PC-9 (cell line): ENCODE measurements around the gene NELL1. TPM values are rescaled to one million over a fixed set of nuclear protein-coding genes. Genes with fewer than 3 reads are reported as not detected.

ENCODE experiments used
- BruUV-seq: library from RNA; stranded (reverse); fragments of 400-500 nt; replicated peaks from 2 replicates; lab custom pipeline; 2021; lab: Mats Ljungman, UMichigan
- CTCF ChIA-PET: fragments of 300-600 bp; sonication (Branson Sonifier 250); formaldehyde crosslinking; loops from one replicate; lab custom pipeline; 2022; ENCODE audit warnings: antibody characterized with exemption; lab: Charles Lee
- POLR2A ChIA-PET: fragments of 300-600 bp; sonication (Branson Sonifier 250); formaldehyde crosslinking; loops from one replicate; lab custom pipeline; 2022; ENCODE audit warnings: antibody characterized with exemption; ENCODE audit not compliant: unreplicated experiment; lab: Charles Lee
- DNase-seq, 2 experiments: peaks; one replicate each; pipeline versions ENCODE4 v3.0.0 to v3.0.0-alpha.2; 2015 to 2022; ENCODE audit warnings: mixed read lengths in 1 of 2
- H2AFZ ChIP-seq: fragments of 200-600 bp; sonication (generic); 2 replicates; pipeline ENCODE4 v1.8.1; 2017; ENCODE audit warnings: antibody characterized with exemption
- H3F3A ChIP-seq: fragments of 200-600 bp; sonication (generic); 2 replicates; pipeline ENCODE4 v1.8.1; 2017; ENCODE audit warnings: antibody characterized with exemption, mild to moderate bottlenecking, low read depth; ENCODE audit not compliant: insufficient read depth
- H3K27ac ChIP-seq: fragments of 200-600 bp; sonication (generic); 2 replicates; pipeline ENCODE4 v1.6.1; 2016; ENCODE audit warnings: mixed run types
- H3K27me3 ChIP-seq: fragments of 200-600 bp; sonication (generic); 2 replicates; pipeline ENCODE4 v1.6.1; 2016; ENCODE audit warnings: low read depth, mixed run types; ENCODE audit not compliant: insufficient read depth
- H3K36me3 ChIP-seq: fragments of 200-600 bp; sonication (generic); 2 replicates; pipeline ENCODE4 v1.6.1; 2016; ENCODE audit warnings: low read depth, mixed run types
- H3K4me1 ChIP-seq: fragments of 200-600 bp; sonication (generic); replicated peaks from 2 replicates; pipeline ENCODE4 v1.6.1; 2016; ENCODE audit warnings: mixed run types; ENCODE audit not compliant: insufficient read depth
- H3K4me2 ChIP-seq: fragments of 200-600 bp; sonication (generic); 2 replicates; pipeline ENCODE4 v1.6.1; 2017; ENCODE audit warnings: mixed run types
- H3K4me3 ChIP-seq: fragments of 200-600 bp; sonication (generic); 2 replicates; pipeline ENCODE4 v1.6.1; 2016; ENCODE audit warnings: mixed run types
- H3K79me2 ChIP-seq: fragments of 200-600 bp; sonication (generic); 2 replicates; pipeline ENCODE4 v1.6.1; 2017; ENCODE audit warnings: low read depth, mixed run types
- H3K9me2 ChIP-seq: fragments of 200-600 bp; sonication (generic); 2 replicates; pipeline ENCODE4 v1.8.1; 2017; ENCODE audit warnings: mild to moderate bottlenecking; ENCODE audit not compliant: insufficient read depth
- H3K9me3 ChIP-seq: fragments of 200-600 bp; sonication (generic); 2 replicates; pipeline ENCODE4 v1.8.1; 2016; ENCODE audit warnings: low read depth; ENCODE audit not compliant: insufficient read depth
- H4K20me1 ChIP-seq: fragments of 200-600 bp; sonication (generic); 2 replicates; pipeline ENCODE4 v1.8.1; 2017; ENCODE audit not compliant: insufficient read depth
- EZH2 ChIP-seq: fragments of 200-600 bp; sonication (generic); IDR thresholded peaks from 2 replicates; pipeline ENCODE4 v1.8.0; 2017; ENCODE audit warnings: antibody characterized with exemption, low read depth
- intact Hi-C: fragments of 100-400 bp; cut with micrococcal nuclease; formaldehyde crosslinking; loops from one replicate; pipeline ENCODE4 v1.10.0; 2022; ENCODE audit not compliant: unreplicated experiment
- total RNA-seq: library from RNA; stranded (reverse); gene quantifications from 2 replicates; pipeline ENCODE4 v1.2.3, GENCODE V29; 2021
- TF ChIP-seq, protein P1 (sequence below): fragments of 200-600 bp; sonication (generic); conservative IDR thresholded peaks from 2 replicates; pipeline ENCODE4 v1.6.1; 2017; ENCODE audit warnings: mixed run types, antibody characterized with exemption, mild to moderate bottlenecking, moderate library complexity

NELL1 gene
- total RNA-seq, 1 experiment from 2014 or later: not detected

- no peak for DNase-seq
- TF ChIP-seq EZH2: no peak
- TF ChIP-seq, protein P1, sequence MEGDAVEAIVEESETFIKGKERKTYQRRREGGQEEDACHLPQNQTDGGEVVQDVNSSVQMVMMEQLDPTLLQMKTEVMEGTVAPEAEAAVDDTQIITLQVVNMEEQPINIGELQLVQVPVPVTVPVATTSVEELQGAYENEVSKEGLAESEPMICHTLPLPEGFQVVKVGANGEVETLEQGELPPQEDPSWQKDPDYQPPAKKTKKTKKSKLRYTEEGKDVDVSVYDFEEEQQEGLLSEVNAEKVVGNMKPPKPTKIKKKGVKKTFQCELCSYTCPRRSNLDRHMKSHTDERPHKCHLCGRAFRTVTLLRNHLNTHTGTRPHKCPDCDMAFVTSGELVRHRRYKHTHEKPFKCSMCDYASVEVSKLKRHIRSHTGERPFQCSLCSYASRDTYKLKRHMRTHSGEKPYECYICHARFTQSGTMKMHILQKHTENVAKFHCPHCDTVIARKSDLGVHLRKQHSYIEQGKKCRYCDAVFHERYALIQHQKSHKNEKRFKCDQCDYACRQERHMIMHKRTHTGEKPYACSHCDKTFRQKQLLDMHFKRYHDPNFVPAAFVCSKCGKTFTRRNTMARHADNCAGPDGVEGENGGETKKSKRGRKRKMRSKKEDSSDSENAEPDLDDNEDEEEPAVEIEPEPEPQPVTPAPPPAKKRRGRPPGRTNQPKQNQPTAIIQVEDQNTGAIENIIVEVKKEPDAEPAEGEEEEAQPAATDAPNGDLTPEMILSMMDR: no peak
- no peak overlapping the region for H3K4me3 ChIP-seq
- H3K36me3 ChIP-seq: no peaks in the 10 kb centered on the region
- POLR2A ChIA-PET: no interaction called here
- no peak overlapping the region for H3K27ac ChIP-seq
- H3F3A ChIP-seq: no peaks in the 10 kb centered on the region
- no peaks in the 10 kb centered on the region for H3K79me2 ChIP-seq
- no peaks in the 10 kb centered on the region for H3K9me3 ChIP-seq
- no peak overlapping the region for H2AFZ ChIP-seq
- no peaks in the 10 kb centered on the region for H3K27me3 ChIP-seq
- no TSS peak for BruUV-seq
- CTCF ChIA-PET: no interaction called here
- H3K9me2 ChIP-seq: no peaks in the 10 kb centered on the region
- intact Hi-C loops: no loop called here
- H3K4me1 ChIP-seq: no peaks in the 10 kb centered on the region
- H4K20me1 ChIP-seq: no peaks in the 10 kb centered on the region
- H3K4me2 ChIP-seq: no peak overlapping the region
These were observed 590.7 kb downstream of the NELL1 start for GRCh38 chr11:21260101-21260500.

DNA sequence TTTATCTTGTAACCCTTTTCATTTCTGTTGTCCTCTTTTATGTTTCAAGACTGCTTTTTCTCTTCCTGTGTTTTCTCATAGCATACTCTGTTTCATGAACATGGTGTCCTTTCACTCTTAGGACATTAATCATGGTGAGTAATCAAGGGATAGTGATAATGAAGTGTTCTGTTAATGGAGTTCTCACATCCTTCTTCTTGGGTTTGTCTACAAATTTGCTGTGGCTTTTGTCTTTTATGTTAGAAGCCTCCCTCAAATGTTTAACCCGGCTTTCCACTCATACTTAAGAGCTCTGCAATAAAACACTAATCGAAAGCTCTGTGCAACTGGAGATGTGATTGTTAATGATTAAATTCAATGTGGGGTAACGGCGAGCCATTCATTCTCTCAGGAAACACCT, 593.6 kb downstream of the NELL1 start:
- no peaks in the 10 kb centered on the region for H3K9me3 ChIP-seq
- H3K27me3 ChIP-seq: no peaks in the 10 kb centered on the region
- H3K36me3 ChIP-seq: no peaks in the 10 kb centered on the region
- no peak overlapping the region for H3K4me3 ChIP-seq
- POLR2A ChIA-PET: no interaction called here
- H3K4me1 ChIP-seq: no peaks in the 10 kb centered on the region
- BruUV-seq: no TSS peak
- H3K27ac ChIP-seq: no peak overlapping the region
- H4K20me1 ChIP-seq: no peaks in the 10 kb centered on the region
- no peaks in the 10 kb centered on the region for H3K79me2 ChIP-seq
- DNase-seq: no peak
- H3K9me2 ChIP-seq: no peaks in the 10 kb centered on the region
- no peak overlapping the region for H2AFZ ChIP-seq
- TF ChIP-seq EZH2: no peak
- TF ChIP-seq, protein P1: no peak
- CTCF ChIA-PET: no interaction called here
- no peak overlapping the region for H3K4me2 ChIP-seq
- no peaks in the 10 kb centered on the region for H3F3A ChIP-seq
- intact Hi-C loops: no loop called here

- H3K36me3 ChIP-seq: no peaks in the 10 kb centered on the region
- no peak overlapping the region for H3K27ac ChIP-seq
- no peaks in the 10 kb centered on the region for H3K9me2 ChIP-seq
- no peaks in the 10 kb centered on the region for H3K4me1 ChIP-seq
- ChIA-PET CTCF (no interaction called here), POLR2A (no interaction called here)
- H3K27me3 ChIP-seq: no peaks in the 10 kb centered on the region
- H3F3A ChIP-seq: no peaks in the 10 kb centered on the region
- TF ChIP-seq EZH2: no peak
- TF ChIP-seq, protein P1: no peak
- H3K79me2 ChIP-seq: no peaks in the 10 kb centered on the region
- H3K4me3 ChIP-seq: no peak overlapping the region
- BruUV-seq: no TSS peak
- H4K20me1 ChIP-seq: no peaks in the 10 kb centered on the region
- no peak for DNase-seq
- no peak overlapping the region for H3K4me2 ChIP-seq
- no peak overlapping the region for H2AFZ ChIP-seq
- intact Hi-C loops: no loop called here
- no peaks in the 10 kb centered on the region for H3K9me3 ChIP-seq
These were observed 594.7 kb downstream of the NELL1 start for GRCh38 chr11:21264125-21264524.
